H9 (cell line): ENCODE results near the gene OR7A10. TPM values are rescaled to one million over a fixed set of nuclear protein-coding genes. Genes with fewer than 3 reads are reported as not detected.
"Not testable (repeated sequence)": the region's sequence is repeated elsewhere in the genome, so short reads cannot be mapped to it uniquely, and the experiment has no call there.

ENCODE experiments used
- DNase-seq: peaks from one replicate; pipeline ENCODE4 v3.0.0-alpha.2; 2017
- H2AFZ ChIP-seq: one replicate; pipeline ENCODE4 v1.6.1; 2013; ENCODE audit warnings: mild to moderate bottlenecking, low read length, control low read depth, moderate library complexity
- H2AK5ac ChIP-seq: 2 replicates; pipeline ENCODE4 v1.6.1; 2013; ENCODE audit warnings: low read length, control low read depth, mixed read lengths; ENCODE audit not compliant: insufficient read length
- H2BK120ac ChIP-seq: one replicate; pipeline ENCODE4 v1.6.1; 2013; ENCODE audit warnings: low read depth, mild to moderate bottlenecking, low read length, control low read depth, inconsistent platforms; ENCODE audit not compliant: poor library complexity, severe bottlenecking
- H2BK12ac ChIP-seq: 2 replicates; pipeline ENCODE4 v1.6.1; 2013; ENCODE audit warnings: low read length, control low read depth, mixed read lengths, low read depth; ENCODE audit not compliant: insufficient read length
- H2BK15ac ChIP-seq: 2 replicates; pipeline ENCODE4 v1.6.1; 2013; ENCODE audit warnings: low read depth, low read length, control low read depth
- H2BK20ac ChIP-seq: one replicate; pipeline ENCODE4 v1.6.1; 2013; ENCODE audit warnings: low read depth, mild to moderate bottlenecking, low read length, control low read depth, inconsistent platforms; ENCODE audit not compliant: poor library complexity, severe bottlenecking
- H2BK5ac ChIP-seq: 2 replicates; pipeline ENCODE4 v1.6.1; 2013; ENCODE audit warnings: low read length, control low read depth, mixed read lengths; ENCODE audit not compliant: insufficient read length
- H3K14ac ChIP-seq: 2 replicates; pipeline ENCODE4 v1.6.1; 2013; ENCODE audit warnings: low read length, control low read depth; ENCODE audit not compliant: insufficient read depth
- H3K18ac ChIP-seq: 2 replicates; pipeline ENCODE4 v1.6.1; 2013; ENCODE audit warnings: low read depth, mild to moderate bottlenecking, mixed read lengths, low read length, control low read depth; ENCODE audit not compliant: insufficient read length
- H3K23ac ChIP-seq: 2 replicates; pipeline ENCODE4 v1.6.1; 2013; ENCODE audit warnings: low read length, control low read depth, mixed read lengths, low read depth; ENCODE audit not compliant: insufficient read length
- H3K23me2 ChIP-seq: 2 replicates; pipeline ENCODE4 v1.6.1; 2013; ENCODE audit warnings: low read depth, mild to moderate bottlenecking, mixed read lengths, low read length, control low read depth; ENCODE audit not compliant: insufficient read length, poor library complexity, severe bottlenecking
- H3K27ac ChIP-seq: 2 replicates; pipeline ENCODE4 v1.5.1; 2013; ENCODE audit warnings: low read length, control low read depth, mixed read lengths, low read depth; ENCODE audit not compliant: insufficient read length
- H3K27me3 ChIP-seq: 2 replicates; pipeline ENCODE4 v1.6.1; 2013; ENCODE audit warnings: low read length, control low read depth, inconsistent platforms; ENCODE audit not compliant: insufficient read depth
- H3K4ac ChIP-seq: 2 replicates; pipeline ENCODE4 v1.6.1; 2013; ENCODE audit warnings: low read depth, mild to moderate bottlenecking, control low read depth, inconsistent platforms, low read length, moderate library complexity
- H3K4me1 ChIP-seq: 2 replicates; pipeline ENCODE4 v1.6.1; 2013; ENCODE audit warnings: low read length, control low read depth, inconsistent platforms; ENCODE audit not compliant: insufficient read depth
- H3K4me2 ChIP-seq: 2 replicates; pipeline ENCODE4 v1.6.1; 2013; ENCODE audit warnings: low read length, control low read depth, mixed read lengths; ENCODE audit not compliant: insufficient read length, insufficient read depth
- H3K56ac ChIP-seq: 2 replicates; pipeline ENCODE4 v1.6.1; 2013; ENCODE audit warnings: low read depth, mild to moderate bottlenecking, mixed read lengths, low read length, control low read depth; ENCODE audit not compliant: insufficient read length
- H3K79me1 ChIP-seq: 2 replicates; pipeline ENCODE4 v1.6.1; 2013; ENCODE audit warnings: low read depth, mild to moderate bottlenecking, moderate library complexity, low read length, control low read depth, inconsistent platforms; ENCODE audit not compliant: insufficient read depth, poor library complexity, severe bottlenecking
- H3K79me2 ChIP-seq: 2 replicates; pipeline ENCODE4 v1.6.1; 2013; ENCODE audit warnings: low read length, control low read depth, inconsistent platforms; ENCODE audit not compliant: insufficient read depth
- H3K9ac ChIP-seq: 2 replicates; pipeline ENCODE4 v1.6.1; 2013; ENCODE audit warnings: low read length, control low read depth, mixed read lengths; ENCODE audit not compliant: insufficient read length; ENCODE audit errors: extremely low read depth
- H3K9me3 ChIP-seq: one replicate; pipeline ENCODE4 v1.6.1; 2013; ENCODE audit warnings: low read depth, low read length, inconsistent platforms; ENCODE audit not compliant: control insufficient read depth
- H3T11ph ChIP-seq: one replicate; pipeline ENCODE4 v1.6.1; 2013; ENCODE audit warnings: mild to moderate bottlenecking, low read length, control low read depth, inconsistent platforms
- H4K20me1 ChIP-seq: one replicate; pipeline ENCODE4 v1.6.1; 2013; ENCODE audit not compliant: control insufficient read depth, insufficient read length, insufficient read depth
- H4K5ac ChIP-seq: 2 replicates; pipeline ENCODE4 v1.6.1; 2013; ENCODE audit warnings: low read depth, mild to moderate bottlenecking, mixed read lengths, low read length, control low read depth; ENCODE audit not compliant: insufficient read length
- H4K8ac ChIP-seq: replicated peaks from 2 replicates; pipeline ENCODE4 v1.6.1; 2013; ENCODE audit warnings: low read length, control low read depth, mixed read lengths, low read depth; ENCODE audit not compliant: insufficient read length
- H4K91ac ChIP-seq: 2 replicates; pipeline ENCODE4 v1.6.1; 2013; ENCODE audit warnings: low read depth, mild to moderate bottlenecking, moderate library complexity, mixed read lengths, low read length, control low read depth; ENCODE audit not compliant: insufficient read length
- H3K27ac Mint-ChIP-seq, 3 experiments: 2 replicates in 2 of 3; 3 replicates in 1 of 3; pipeline ENCODE4 v1.8.0; 2020 to 2021; ENCODE audit warnings: mixed read lengths in 3 of 3, mild to moderate bottlenecking in 1 of 3, moderate library complexity in 1 of 3
- H3K27me3 Mint-ChIP-seq: 2 replicates; pipeline ENCODE4 v1.8.0; 2021; ENCODE audit warnings: low read depth, mild to moderate bottlenecking, moderate library complexity, mixed read lengths
- H3K36me3 Mint-ChIP-seq, 3 experiments: 2 replicates in 2 of 3; 3 replicates in 1 of 3; pipeline ENCODE4 v1.8.0; 2020 to 2021; ENCODE audit warnings: low read depth in 3 of 3, mixed read lengths in 3 of 3; ENCODE audit not compliant: insufficient read depth in 1 of 3
- H3K4me1 Mint-ChIP-seq, 2 experiments: 2 replicates each; pipeline ENCODE4 v1.8.0; 2020; ENCODE audit warnings: mixed read lengths in 2 of 2
- H3K4me3 Mint-ChIP-seq, 2 experiments: 2 replicates in 1 of 2; 3 replicates in 1 of 2; pipeline ENCODE4 v1.8.0; 2020 to 2021; ENCODE audit warnings: mild to moderate bottlenecking in 2 of 2, mixed read lengths in 2 of 2, moderate library complexity in 1 of 2
- H3K9me3 Mint-ChIP-seq, 2 experiments: 2 replicates in 1 of 2; 3 replicates in 1 of 2; pipeline ENCODE4 v1.8.0; 2020; ENCODE audit warnings: mild to moderate bottlenecking in 2 of 2, mixed read lengths in 2 of 2, moderate library complexity in 1 of 2
- WGBS: extraction: QIAGEN DNeasy Blood & Tissue Kit; methylation state at CpG from one replicate; pipeline ENCODE4 v1.1.7; 2013; ENCODE audit warnings: missing lambda C conversion rate, low lambda C conversion rate, mixed read lengths; ENCODE audit not compliant: insufficient read length; ENCODE audit errors: extremely low coverage; 5-methylcytosine and 5-hydroxymethylcytosine counted together
- total RNA-seq: library from RNA; stranded (reverse); gene quantifications from 2 replicates; pipeline ENCODE4 v1.2.1, GENCODE V29; 2021
- TF ChIP-seq, protein P1 (sequence below): fragments of 200-600 bp; sonication (generic); conservative IDR thresholded peaks from 3 replicates; pipeline ENCODE4 v1.8.0; 2021; ENCODE audit warnings: antibody characterized with exemption, mild to moderate bottlenecking

The OR7A10 gene
- total RNA-seq, 1 experiment from 2014 or later: not detected

DNA sequence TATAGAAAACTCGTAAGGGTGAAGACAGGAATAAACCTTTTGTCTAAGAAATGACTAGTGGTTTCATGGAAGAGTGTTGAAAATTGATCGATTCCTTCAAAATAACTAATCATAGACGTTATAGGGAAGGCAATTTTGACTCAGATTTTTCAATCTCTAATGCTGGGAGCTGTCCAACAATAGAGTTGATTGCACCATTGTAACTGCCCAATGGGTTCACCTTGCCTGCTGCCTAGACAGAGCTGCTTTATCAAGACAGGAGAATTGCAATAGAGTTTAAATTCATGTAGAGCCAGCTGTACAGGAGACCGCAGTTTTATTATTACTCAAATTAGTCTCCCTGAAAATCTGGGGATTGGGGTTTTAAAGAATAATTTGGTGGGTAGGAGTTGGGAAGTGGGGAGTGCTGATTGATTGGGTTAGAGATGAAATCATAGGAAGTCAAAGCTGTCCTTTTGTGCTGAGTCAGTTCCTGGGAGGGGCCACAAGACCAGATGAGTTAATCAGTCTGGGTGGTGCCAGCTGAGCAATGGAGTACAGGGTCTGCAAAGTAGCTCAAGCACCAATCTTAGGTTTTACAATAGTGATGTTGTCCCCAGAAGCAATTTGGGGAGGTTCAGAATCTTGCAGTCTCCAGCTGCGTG is 53.5 kb downstream of the OR7A10 start:
- Histone ChIP-seq H2AK5ac (no peak overlapping the region), H3K56ac (no peak overlapping the region), H4K8ac (no peak overlapping the region), H2BK5ac (no peak overlapping the region), H3K79me1 (no peaks in the 10 kb centered on the region), H2BK12ac (no peak overlapping the region), H3T11ph (no peak overlapping the region), H3K14ac (no peak overlapping the region), H3K23ac (no peak overlapping the region), H4K20me1 (no peaks in the 10 kb centered on the region), H3K23me2 (no peaks in the 10 kb centered on the region), H4K5ac (no peak overlapping the region), H3K4me1 (no peaks in the 10 kb centered on the region), H3K9me3 (no peaks in the 10 kb centered on the region), H2BK15ac (no peak overlapping the region), H3K27me3 (no peaks in the 10 kb centered on the region), H3K27ac (no peak overlapping the region), H3K4ac (no peak overlapping the region), H2BK20ac (no peak overlapping the region), H4K91ac (no peak overlapping the region), H3K9ac (no peak overlapping the region), H3K4me2 (no peak overlapping the region), H3K79me2 (no peaks in the 10 kb centered on the region), H3K18ac (no peak overlapping the region), H2BK120ac (no peak overlapping the region), H2AFZ (peak overlapping the region; percentile 42)
- TF ChIP-seq, protein P1, sequence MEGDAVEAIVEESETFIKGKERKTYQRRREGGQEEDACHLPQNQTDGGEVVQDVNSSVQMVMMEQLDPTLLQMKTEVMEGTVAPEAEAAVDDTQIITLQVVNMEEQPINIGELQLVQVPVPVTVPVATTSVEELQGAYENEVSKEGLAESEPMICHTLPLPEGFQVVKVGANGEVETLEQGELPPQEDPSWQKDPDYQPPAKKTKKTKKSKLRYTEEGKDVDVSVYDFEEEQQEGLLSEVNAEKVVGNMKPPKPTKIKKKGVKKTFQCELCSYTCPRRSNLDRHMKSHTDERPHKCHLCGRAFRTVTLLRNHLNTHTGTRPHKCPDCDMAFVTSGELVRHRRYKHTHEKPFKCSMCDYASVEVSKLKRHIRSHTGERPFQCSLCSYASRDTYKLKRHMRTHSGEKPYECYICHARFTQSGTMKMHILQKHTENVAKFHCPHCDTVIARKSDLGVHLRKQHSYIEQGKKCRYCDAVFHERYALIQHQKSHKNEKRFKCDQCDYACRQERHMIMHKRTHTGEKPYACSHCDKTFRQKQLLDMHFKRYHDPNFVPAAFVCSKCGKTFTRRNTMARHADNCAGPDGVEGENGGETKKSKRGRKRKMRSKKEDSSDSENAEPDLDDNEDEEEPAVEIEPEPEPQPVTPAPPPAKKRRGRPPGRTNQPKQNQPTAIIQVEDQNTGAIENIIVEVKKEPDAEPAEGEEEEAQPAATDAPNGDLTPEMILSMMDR: no peak
- no peaks in the 10 kb centered on the region; the same call in 1 of the 2 replicates for H3K27me3 Mint-ChIP-seq
- DNase-seq: no peak
- peaks cover 27 to 87% of the 10 kb centered on the region in 2 experiments for H3K9me3 Mint-ChIP-seq
- H3K36me3 Mint-ChIP-seq: peaks cover 0 to 9% (median 3%) of the 10 kb centered on the region in 3 experiments; a peak in 3 of 7 replicates
- no peak overlapping the region; a peak in 1 of 7 replicates for H3K27ac Mint-ChIP-seq
- H3K4me1 Mint-ChIP-seq: no peaks in the 10 kb centered on the region
- no CpG with 5 or more reads among the region's 5 CpGs for WGBS
- H3K4me3 Mint-ChIP-seq: no peak overlapping the region

DNA sequence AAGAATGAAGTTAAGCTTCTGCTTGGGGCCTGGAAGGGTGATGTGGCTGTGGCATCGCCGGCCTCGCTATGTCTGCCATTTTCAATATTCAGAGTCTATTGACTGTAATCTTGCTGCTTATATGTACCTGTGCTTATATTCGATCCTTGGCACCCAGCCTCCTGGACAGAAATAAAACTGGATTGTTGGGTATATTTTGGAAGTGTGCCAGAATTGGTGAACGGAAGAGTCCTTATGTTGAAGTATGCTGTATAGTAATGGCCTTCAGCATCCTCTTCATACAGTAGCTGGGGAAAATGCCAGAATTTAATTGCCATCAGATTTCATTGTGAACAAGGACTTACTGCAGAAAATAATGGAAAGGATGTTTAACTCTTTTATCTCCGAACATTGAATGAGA is 56.5 kb downstream of the OR7A10 start:
- not testable (repeated sequence) for H3K4me3 Mint-ChIP-seq, H3K23ac ChIP-seq, H3K27ac Mint-ChIP-seq, H3K36me3 Mint-ChIP-seq, H3K4me1 ChIP-seq, H2AK5ac ChIP-seq, H3K23me2 ChIP-seq, H3K27ac ChIP-seq, H3K14ac ChIP-seq, H3K4me2 ChIP-seq, H4K91ac ChIP-seq, H3K18ac ChIP-seq, H3K4me1 Mint-ChIP-seq, H3K9me3 ChIP-seq, H2BK12ac ChIP-seq, H3T11ph ChIP-seq, H2BK120ac ChIP-seq, H4K20me1 ChIP-seq, H3K27me3 ChIP-seq, H4K8ac ChIP-seq, H2AFZ ChIP-seq, H3K79me1 ChIP-seq, H3K56ac ChIP-seq, H3K79me2 ChIP-seq, H3K27me3 Mint-ChIP-seq, H4K5ac ChIP-seq, DNase-seq, H2BK5ac ChIP-seq, H2BK20ac ChIP-seq, H3K4ac ChIP-seq, H3K9ac ChIP-seq, H2BK15ac ChIP-seq
- H3K9me3 Mint-ChIP-seq: peaks cover 22 to 84% of the 10 kb centered on the region in 2 experiments
- WGBS: no CpG with 5 or more reads among the region's 6 CpGs
